Measurements from ENCODE around the gene IMP4.
A peak's percentile ranks its signal among the peaks of the same experiment; 100 is the strongest.

- TF ChIP-seq CTCF (IDR thresholded peaks at IDR 0.05) (peak in 1 of 6 experiments; percentile 11), POLR2A (IDR thresholded peaks at IDR 0.05) (no peak)
Measured at GRCh38 chr2:130372833-130373807, 30.4 kb downstream of the IMP4 start.
